OCI-LY7 (cell line): ENCODE data around the gene LUC7L. TPM values are rescaled to one million over a fixed set of nuclear protein-coding genes. Genes with fewer than 3 reads are reported as not detected.
"Not testable (repeated sequence)": the region's sequence is repeated elsewhere in the genome, so short reads cannot be mapped to it uniquely, and the experiment has no call there.

ENCODE experiments used
- BruUV-seq: library from RNA; stranded (reverse); fragments of 400-500 nt; replicated peaks from 2 replicates; lab custom pipeline; 2021; lab: Mats Ljungman, UMichigan
- CTCF ChIA-PET: fragments of 300-600 bp; sonication (Branson Sonifier 250); formaldehyde crosslinking; loops from one replicate; lab custom pipeline; 2022; ENCODE audit warnings: antibody characterized with exemption; ENCODE audit not compliant: unreplicated experiment; lab: Charles Lee
- POLR2A ChIA-PET: fragments of 300-600 bp; sonication (Branson Sonifier 250); formaldehyde crosslinking; loops from one replicate; lab custom pipeline; 2022; ENCODE audit warnings: antibody characterized with exemption; lab: Charles Lee
- DNase-seq: peaks from one replicate; pipeline ENCODE4 v3.0.0-alpha.2; 2015; ENCODE audit warnings: low spot score
- H2AFZ ChIP-seq: fragments of 200-600 bp; sonication (generic), shearing (Covaris generic); 2 replicates; pipeline ENCODE4 v1.6.1; 2014; ENCODE audit warnings: mild to moderate bottlenecking, antibody characterized with exemption, low read length, moderate library complexity
- H3K27ac ChIP-seq: fragments of 200-600 bp; sonication (generic); 2 replicates; pipeline ENCODE4 v1.5.1; 2014; ENCODE audit warnings: mixed run types, low read depth, mild to moderate bottlenecking, moderate library complexity, low read length, inconsistent platforms; ENCODE audit not compliant: poor library complexity, severe bottlenecking
- H3K36me3 ChIP-seq: fragments of 200-600 bp; sonication (generic); 2 replicates; pipeline ENCODE4 v1.6.1; 2014; ENCODE audit warnings: mild to moderate bottlenecking, antibody characterized with exemption, low read length, moderate library complexity, mixed read lengths; ENCODE audit not compliant: insufficient read depth
- H3K4me1 ChIP-seq: fragments of 200-600 bp; sonication (generic); 2 replicates; pipeline ENCODE4 v1.5.1; 2014; ENCODE audit warnings: mild to moderate bottlenecking, low read length; ENCODE audit not compliant: insufficient read depth, poor library complexity, severe bottlenecking
- H3K4me2 ChIP-seq: fragments of 200-600 bp; sonication (generic); 2 replicates; pipeline ENCODE4 v1.6.1; 2014; ENCODE audit warnings: mild to moderate bottlenecking, low read length
- H3K4me3 ChIP-seq: fragments of 200-600 bp; sonication (generic); 2 replicates; pipeline ENCODE4 v1.5.1; 2014; ENCODE audit warnings: mild to moderate bottlenecking, low read depth, low read length; ENCODE audit not compliant: poor library complexity, severe bottlenecking
- H3K79me2 ChIP-seq: fragments of 200-600 bp; sonication (generic); 2 replicates; pipeline ENCODE4 v1.6.1; 2016; ENCODE audit warnings: low read depth, mild to moderate bottlenecking, low read length, moderate library complexity, mixed read lengths; ENCODE audit not compliant: insufficient read depth
- H3K9me2 ChIP-seq: fragments of 200-600 bp; sonication (generic); 2 replicates; pipeline ENCODE4 v1.6.1; 2016; ENCODE audit warnings: mild to moderate bottlenecking, low read length, mixed read lengths; ENCODE audit not compliant: insufficient read depth
- H3K9me3 ChIP-seq: fragments of 200-600 bp; sonication (generic); 2 replicates; pipeline ENCODE4 v1.6.1; 2014; ENCODE audit warnings: mild to moderate bottlenecking, mixed run types, low read length, mixed read lengths
- H4K20me1 ChIP-seq: fragments of 200-600 bp; sonication (generic); 2 replicates; pipeline ENCODE4 v1.6.1; 2014; ENCODE audit warnings: mild to moderate bottlenecking, antibody characterized with exemption, low read length, moderate library complexity, mixed read lengths; ENCODE audit not compliant: insufficient read depth
- EZH2phosphoT487 ChIP-seq: fragments of 200-600 bp; sonication (generic); IDR thresholded peaks from 2 replicates; pipeline ENCODE4 v1.6.1; 2018; ENCODE audit warnings: low read depth, borderline replicate concordance, mild to moderate bottlenecking, mixed run types, antibody characterized with exemption, low read length, moderate library complexity, mixed read lengths
- intact Hi-C: fragments of 100-400 bp; cut with micrococcal nuclease; formaldehyde crosslinking; loops from one replicate; pipeline ENCODE4 v1.10.0; 2022; ENCODE audit not compliant: unreplicated experiment
- total RNA-seq, 2 experiments: library from RNA; depleted of rRNA in 1 of 2; stranded (reverse); fragments of >200 nt in 1 of 2; shearing (Covaris generic) in 1 of 2; gene quantifications; 2 replicates each; pipeline ENCODE4 v1.2.3, GENCODE V29; 2014 to 2022
- TF ChIP-seq, protein P1 (sequence below): fragments of 200-600 bp; sonication (generic); conservative IDR thresholded peaks from 2 replicates; pipeline ENCODE4 v1.5.1; 2014; ENCODE audit warnings: mild to moderate bottlenecking, antibody characterized with exemption, low read length, moderate library complexity, mixed read lengths

The LUC7L gene
- total RNA-seq, 2 experiments from 2014 or later: 81.4 to 90.5 TPM

DNA sequence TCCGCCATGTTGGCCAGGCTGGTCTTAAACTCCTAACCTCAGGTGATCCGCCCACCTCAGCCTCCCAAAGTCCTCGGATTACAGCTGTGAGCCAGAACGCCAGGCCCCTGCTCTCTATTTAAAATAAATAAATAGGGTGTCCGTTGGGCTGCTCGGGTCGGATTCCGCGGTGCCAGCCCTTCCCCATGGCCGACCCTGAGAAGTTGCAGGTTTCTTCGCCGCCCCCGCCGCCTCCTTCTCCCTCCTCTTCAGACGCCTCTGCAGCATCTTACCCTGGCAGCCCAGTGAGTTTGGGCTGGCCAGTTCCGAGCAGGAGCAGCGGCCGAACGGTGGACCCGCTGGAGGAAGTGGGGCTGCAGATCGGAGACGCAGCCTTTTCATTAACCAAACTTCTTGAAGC is 1.7 kb upstream of the LUC7L start:
- Histone ChIP-seq H3K4me1 (peaks cover 32% of the 10 kb centered on the region), H3K4me2 (no peak overlapping the region), H3K36me3 (peaks cover 24% of the 10 kb centered on the region), H3K4me3 (no peak overlapping the region), H3K27ac (no peak overlapping the region), H2AFZ (no peak overlapping the region), H3K79me2 (peaks cover 31% of the 10 kb centered on the region), H4K20me1 (peaks cover 21% of the 10 kb centered on the region; the same call in 1 of the 2 replicates), H3K9me2 (no peaks in the 10 kb centered on the region), H3K9me3 (no peaks in the 10 kb centered on the region)
- DNase-seq: no peak
- POLR2A ChIA-PET: no interaction called here
- no TSS peak for BruUV-seq
- CTCF ChIA-PET: no interaction called here
- TF ChIP-seq, protein P1, sequence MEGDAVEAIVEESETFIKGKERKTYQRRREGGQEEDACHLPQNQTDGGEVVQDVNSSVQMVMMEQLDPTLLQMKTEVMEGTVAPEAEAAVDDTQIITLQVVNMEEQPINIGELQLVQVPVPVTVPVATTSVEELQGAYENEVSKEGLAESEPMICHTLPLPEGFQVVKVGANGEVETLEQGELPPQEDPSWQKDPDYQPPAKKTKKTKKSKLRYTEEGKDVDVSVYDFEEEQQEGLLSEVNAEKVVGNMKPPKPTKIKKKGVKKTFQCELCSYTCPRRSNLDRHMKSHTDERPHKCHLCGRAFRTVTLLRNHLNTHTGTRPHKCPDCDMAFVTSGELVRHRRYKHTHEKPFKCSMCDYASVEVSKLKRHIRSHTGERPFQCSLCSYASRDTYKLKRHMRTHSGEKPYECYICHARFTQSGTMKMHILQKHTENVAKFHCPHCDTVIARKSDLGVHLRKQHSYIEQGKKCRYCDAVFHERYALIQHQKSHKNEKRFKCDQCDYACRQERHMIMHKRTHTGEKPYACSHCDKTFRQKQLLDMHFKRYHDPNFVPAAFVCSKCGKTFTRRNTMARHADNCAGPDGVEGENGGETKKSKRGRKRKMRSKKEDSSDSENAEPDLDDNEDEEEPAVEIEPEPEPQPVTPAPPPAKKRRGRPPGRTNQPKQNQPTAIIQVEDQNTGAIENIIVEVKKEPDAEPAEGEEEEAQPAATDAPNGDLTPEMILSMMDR: no peak
- no peak for TF ChIP-seq EZH2phosphoT487
- intact Hi-C loops: no loop called here

- Histone ChIP-seq H3K36me3 (peaks cover 29% of the 10 kb centered on the region), H3K79me2 (peaks cover 34% of the 10 kb centered on the region), H4K20me1 (peaks cover 21% of the 10 kb centered on the region; the same call in 1 of the 2 replicates), H3K4me1 (peaks cover 29% of the 10 kb centered on the region)
- H3K27ac ChIP-seq, BruUV-seq, H3K4me2 ChIP-seq, CTCF ChIA-PET, DNase-seq, H3K9me2 ChIP-seq, H3K9me3 ChIP-seq, H3K4me3 ChIP-seq, H2AFZ ChIP-seq, POLR2A ChIA-PET, intact Hi-C loops: not testable (repeated sequence)
Measured at GRCh38 chr16:230351-230750, 1.1 kb upstream of the LUC7L start.

- POLR2A ChIA-PET: interaction anchor here (1.6 kb wide), 1 partner anchor 176 kb away, joined by 4 read pairs; the partner anchor contains the start of genes POLR3K and SNRNP25
- intact Hi-C loops: no loop called here
- H3K27ac ChIP-seq: no peak overlapping the region
Measured at GRCh38 chr16:229731-230281, 557 bp upstream of the LUC7L start.

More at GRCh38 chr16:229731-230281, 557 bp upstream of the LUC7L start:
- Histone ChIP-seq H2AFZ (peak overlapping the region; percentile 28; the same call in 1 of the 2 replicates), H3K4me1 (peaks cover 29% of the 10 kb centered on the region), H3K9me3 (no peaks in the 10 kb centered on the region), H3K79me2 (peaks cover 34% of the 10 kb centered on the region), H4K20me1 (peaks cover 21% of the 10 kb centered on the region; the same call in 1 of the 2 replicates), H3K4me3 (peak overlapping the region; percentile 88), H3K36me3 (peaks cover 34% of the 10 kb centered on the region), H3K9me2 (no peaks in the 10 kb centered on the region), H3K4me2 (peak overlapping the region; percentile 87; the same call in 1 of the 2 replicates)
- no peak for DNase-seq
- BruUV-seq: no TSS peak
- no peak for TF ChIP-seq EZH2phosphoT487
- TF ChIP-seq, protein P1: no peak
- CTCF ChIA-PET: no interaction called here
